ENCODE measurements around the gene ILKAP. TPM values are rescaled to one million over a fixed set of nuclear protein-coding genes. Genes with fewer than 3 reads are reported as not detected.

The ILKAP gene
- total RNA-seq, 1 donor from 2014 or later: 22.6 TPM

GRCh38 chr2:238143239-238143951, 60.1 kb downstream of the ILKAP start:
- Histone ChIP-seq H3K27ac (peak overlapping the region; percentile 69 to 73), H3K4me1 (peaks cover 17 to 39% of the 10 kb centered on the region in 2 donors), H3K4me3 (peak overlapping the region; percentile 9 to 35), H3K27me3 (no peaks in the 10 kb centered on the region), H3K9me3 (no peaks in the 10 kb centered on the region), H3K36me3 (peaks cover 5 to 13% of the 10 kb centered on the region in 2 donors)
- DNase-seq (ENCODE audit: low spot score in 2 of 2): peak; percentile 29 to 85
- intact Hi-C loops (cut with DNase I): loop anchor here (2.0 to 10.0 kb wide), 2 partner anchors 25 to 289 kb away; partner anchors contain the start of gene RAMP1
- TF ChIP-seq, protein P1, sequence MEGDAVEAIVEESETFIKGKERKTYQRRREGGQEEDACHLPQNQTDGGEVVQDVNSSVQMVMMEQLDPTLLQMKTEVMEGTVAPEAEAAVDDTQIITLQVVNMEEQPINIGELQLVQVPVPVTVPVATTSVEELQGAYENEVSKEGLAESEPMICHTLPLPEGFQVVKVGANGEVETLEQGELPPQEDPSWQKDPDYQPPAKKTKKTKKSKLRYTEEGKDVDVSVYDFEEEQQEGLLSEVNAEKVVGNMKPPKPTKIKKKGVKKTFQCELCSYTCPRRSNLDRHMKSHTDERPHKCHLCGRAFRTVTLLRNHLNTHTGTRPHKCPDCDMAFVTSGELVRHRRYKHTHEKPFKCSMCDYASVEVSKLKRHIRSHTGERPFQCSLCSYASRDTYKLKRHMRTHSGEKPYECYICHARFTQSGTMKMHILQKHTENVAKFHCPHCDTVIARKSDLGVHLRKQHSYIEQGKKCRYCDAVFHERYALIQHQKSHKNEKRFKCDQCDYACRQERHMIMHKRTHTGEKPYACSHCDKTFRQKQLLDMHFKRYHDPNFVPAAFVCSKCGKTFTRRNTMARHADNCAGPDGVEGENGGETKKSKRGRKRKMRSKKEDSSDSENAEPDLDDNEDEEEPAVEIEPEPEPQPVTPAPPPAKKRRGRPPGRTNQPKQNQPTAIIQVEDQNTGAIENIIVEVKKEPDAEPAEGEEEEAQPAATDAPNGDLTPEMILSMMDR (IDR thresholded peaks at IDR 0.05): no peak

GRCh38 chr2:238142382-238143205, 60.9 kb downstream of the ILKAP start:
- Histone ChIP-seq H3K9me3 (no peaks in the 10 kb centered on the region), H3K27ac (peak overlapping the region; percentile 39 to 73), H3K4me3 (peak overlapping the region; percentile 17 to 35), H3K27me3 (no peaks in the 10 kb centered on the region), H3K36me3 (peaks cover 5 to 13% of the 10 kb centered on the region in 2 donors), H3K4me1 (peaks cover 19 to 47% of the 10 kb centered on the region in 2 donors)
- no peak for DNase-seq (ENCODE audit: low spot score in 2 of 2)
- intact Hi-C loops (cut with DNase I): loop anchor here (2.0 to 10.0 kb wide), 2 partner anchors 26 to 288 kb away; partner anchors contain the start of gene RAMP1
- TF ChIP-seq, protein P1 (IDR thresholded peaks at IDR 0.05): no peak

DNA sequence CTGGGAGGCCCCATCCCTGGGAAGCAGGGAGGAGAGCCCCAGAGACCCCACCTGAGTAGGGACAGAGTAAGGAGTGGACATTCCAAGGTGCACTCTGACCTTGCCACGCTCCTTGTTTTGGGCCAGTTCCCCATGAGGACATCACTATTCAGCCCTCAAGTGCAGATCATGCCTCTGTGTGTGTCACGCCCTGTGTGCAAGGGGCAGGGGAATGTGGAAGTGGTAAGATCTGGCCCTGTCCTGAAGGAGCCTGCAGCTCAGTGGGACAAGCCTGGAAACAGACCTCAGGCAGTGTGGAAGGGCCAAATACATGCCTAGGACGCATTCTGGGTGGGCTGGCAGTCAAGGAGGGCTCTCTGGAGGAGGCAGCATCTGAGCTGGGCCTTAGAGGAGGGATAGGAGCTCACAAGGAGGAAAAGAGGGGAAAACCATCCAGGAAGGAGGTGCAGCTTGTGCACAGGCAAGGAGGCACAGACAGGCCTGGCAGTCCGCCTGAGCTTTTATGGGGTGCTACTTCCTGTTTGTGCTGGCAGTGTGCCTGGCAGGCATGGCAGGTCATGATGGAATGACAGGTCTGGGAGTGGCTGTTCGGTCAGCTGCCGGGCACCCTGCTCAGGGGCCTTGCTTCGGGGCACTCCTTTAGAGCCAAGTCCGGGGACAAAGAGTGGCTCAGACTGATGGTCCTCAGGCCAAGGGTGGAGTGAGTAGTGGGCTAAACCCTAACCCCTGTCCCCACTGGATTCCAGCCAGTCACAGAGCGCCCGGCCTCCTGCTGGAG, 61.8 kb downstream of the ILKAP start:
- peaks cover 19 to 52% of the 10 kb centered on the region in 2 donors for H3K4me1 ChIP-seq
- no peak overlapping the region for H3K27ac ChIP-seq

DNA sequence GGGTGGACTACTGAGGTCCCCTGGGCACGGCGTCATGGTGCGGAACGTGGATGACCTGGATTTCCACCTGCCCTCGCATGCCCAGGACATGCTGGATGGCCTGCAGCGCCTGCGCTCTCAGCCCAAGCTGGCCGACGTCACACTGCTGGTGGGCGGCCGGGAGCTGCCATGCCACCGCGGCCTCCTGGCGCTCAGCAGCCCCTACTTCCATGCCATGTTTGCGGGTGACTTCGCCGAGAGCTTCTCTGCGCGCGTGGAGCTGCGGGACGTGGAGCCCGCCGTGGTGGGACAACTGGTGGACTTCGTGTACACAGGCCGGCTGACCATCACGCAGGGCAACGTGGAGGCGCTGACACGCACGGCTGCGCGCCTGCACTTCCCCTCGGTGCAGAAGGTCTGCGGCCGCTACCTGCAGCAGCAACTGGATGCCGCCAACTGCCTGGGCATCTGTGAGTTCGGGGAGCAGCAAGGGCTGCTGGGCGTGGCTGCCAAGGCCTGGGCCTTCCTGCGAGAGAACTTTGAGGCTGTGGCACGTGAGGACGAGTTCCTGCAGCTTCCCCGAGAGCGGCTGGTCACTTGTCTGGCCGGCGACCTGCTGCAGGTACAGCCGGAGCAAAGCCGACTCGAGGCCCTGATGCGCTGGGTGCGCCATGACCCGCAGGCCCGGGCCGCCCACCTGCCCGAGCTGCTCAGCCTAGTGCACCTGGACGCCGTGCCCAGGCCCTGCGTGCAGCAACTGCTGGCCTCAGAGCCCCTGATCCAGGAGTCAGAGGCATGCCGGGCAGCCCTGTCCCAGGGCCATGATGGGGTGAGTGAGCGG, 62.6 kb downstream of the ILKAP start:
- TF ChIP-seq, protein P1 (IDR thresholded peaks at IDR 0.05): no peak
- no peaks in the 10 kb centered on the region for H3K9me3 ChIP-seq
- no peak for DNase-seq (ENCODE audit: low spot score in 2 of 2)
- no peak overlapping the region for H3K4me3 ChIP-seq
- no peak overlapping the region for H3K27ac ChIP-seq
- H3K4me1 ChIP-seq: peaks cover 19 to 52% of the 10 kb centered on the region in 2 donors
- intact Hi-C loops (cut with DNase I): loop anchor here (10.0 kb wide), 1 partner anchor 286 kb away; the partner anchor contains the start of gene RAMP1
- no peaks in the 10 kb centered on the region for H3K27me3 ChIP-seq
- peaks cover 5 to 10% of the 10 kb centered on the region in 2 donors for H3K36me3 ChIP-seq

More for the DNA sequence above, 61.8 kb downstream of the ILKAP start:
- DNase-seq (ENCODE audit: low spot score in 2 of 2): no peak
- peaks cover 5 to 13% of the 10 kb centered on the region in 2 donors for H3K36me3 ChIP-seq
- peak overlapping the region; percentile 5 to 17 for H3K4me3 ChIP-seq
- no peaks in the 10 kb centered on the region for H3K27me3 ChIP-seq
- intact Hi-C loops (cut with DNase I): loop anchor here (2.0 to 10.0 kb wide), 2 partner anchors 27 to 287 kb away; partner anchors contain the start of gene RAMP1
- TF ChIP-seq, protein P1 (IDR thresholded peaks at IDR 0.05): no peak
- no peaks in the 10 kb centered on the region for H3K9me3 ChIP-seq

All from ascending aorta (tissue), 2 donors.